SK-N-MC (cell line): ENCODE results near the gene ARMS2.

Source experiments
- EZH2 ChIP-seq: fragments of 200-600 bp; sonication (generic); IDR thresholded peaks from one replicate; pipeline ENCODE4 v1.6.1; 2017; ENCODE audit warnings: antibody characterized with exemption
- POLR2AphosphoS5 ChIP-seq: IDR thresholded peaks from 2 replicates; pipeline ENCODE4 v1.6.1; 2012; ENCODE audit warnings: mild to moderate bottlenecking, low read depth, low read length, borderline replicate concordance

DNA sequence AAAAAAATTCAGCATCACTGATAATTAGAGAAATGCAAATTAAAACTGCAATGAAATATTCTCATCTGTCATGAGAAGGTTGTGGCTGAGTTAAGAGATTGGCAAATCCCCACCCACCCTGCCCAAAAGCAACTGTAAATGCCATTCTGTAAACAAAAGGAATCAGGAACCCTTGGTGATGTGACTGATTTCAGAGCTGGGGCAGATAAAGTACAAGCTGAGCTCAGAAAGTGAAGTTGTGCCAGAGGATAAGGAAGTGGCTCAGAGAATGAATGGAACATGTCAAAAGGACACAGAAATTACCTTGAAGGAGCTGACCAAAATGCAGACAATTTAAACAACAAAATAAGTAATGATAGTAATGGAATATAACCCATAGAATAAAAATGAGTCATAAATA, 32.7 kb upstream of the ARMS2 start:
- TF ChIP-seq POLR2AphosphoS5: no peak
- TF ChIP-seq EZH2: no peak
